Measurements from ENCODE around the gene INSRR.

- TF ChIP-seq GATA2 (IDR thresholded peaks at IDR 0.05; ENCODE audit: low read depth, low read length) (no peak), GATA3 (IDR thresholded peaks at IDR 0.05; ENCODE audit: low read depth, low read length) (no peak)
These were observed 12.9 kb downstream of the INSRR start for GRCh38 chr1:156845953-156846545.

Data from SH-SY5Y (cell line).